Spinal cord (tissue), 10 donors: ENCODE data around the gene RAET1L. TPM values are rescaled to one million over a fixed set of nuclear protein-coding genes. Genes with fewer than 3 reads are reported as not detected.
"Not testable (repeated sequence)": the region's sequence is repeated elsewhere in the genome, so short reads cannot be mapped to it uniquely, and the experiment has no call there.

Experiments used
- DNase-seq, 6 donors: peaks; one replicate each; pipeline versions ENCODE4 v3.0.0 to v3.0.0-alpha.2; 2013 to 2015; ENCODE audit warnings: low spot score in 6 of 6, low read depth in 4 of 6
- H3K27ac ChIP-seq: one replicate; pipeline ENCODE4 v1.5.1; 2013; ENCODE audit warnings: low read depth, low read length, control low read depth
- H3K27me3 ChIP-seq: one replicate; pipeline ENCODE4 v1.6.1; 2013; ENCODE audit warnings: low read length; ENCODE audit not compliant: control insufficient read depth, insufficient read depth
- H3K36me3 ChIP-seq: one replicate; pipeline ENCODE4 v1.6.1; 2013; ENCODE audit warnings: low read length; ENCODE audit not compliant: control insufficient read depth, insufficient read depth
- H3K4me1 ChIP-seq: one replicate; pipeline ENCODE4 v1.6.1; 2013; ENCODE audit warnings: low read length; ENCODE audit not compliant: control insufficient read depth, insufficient read depth
- H3K4me3 ChIP-seq: one replicate; pipeline ENCODE4 v1.5.1; 2013; ENCODE audit warnings: low read depth, low read length, control low read depth
- H3K9me3 ChIP-seq: one replicate; pipeline ENCODE4 v1.6.1; 2013; ENCODE audit warnings: low read length; ENCODE audit not compliant: control insufficient read depth, insufficient read depth
- WGBS: methylation state at CpG from one replicate; pipeline ENCODE4 v1.1.5; 2013; ENCODE audit warnings: missing lambda C conversion rate; ENCODE audit not compliant: insufficient coverage; 5-methylcytosine and 5-hydroxymethylcytosine counted together
- polyA plus RNA-seq, 2 donors: library from polyadenylated mRNA; unstranded; fragments of 120-200 nt; gene quantifications; one replicate each; pipeline ENCODE4 v1.2.1, GENCODE V29; 2013; ENCODE audit not compliant: insufficient read length in 2 of 2
- total RNA-seq, 2 donors: library from RNA; depleted of rRNA in 1 of 2; stranded (reverse); fragments of 120-200 nt in 1 of 2; fragments of >200 nt in 1 of 2; gene quantifications; one replicate each; pipeline versions ENCODE4 v1.2.3 to v1.2.4, GENCODE V29; 2013 to 2014
- donor health status: healthy.

RAET1L gene
- total and polyA plus RNA-seq, 4 donors, result not detected

- Histone ChIP-seq H3K27me3 (peaks cover 25% of the 10 kb centered on the region), H3K4me1 (peaks cover 6% of the 10 kb centered on the region), H3K9me3 (no peaks in the 10 kb centered on the region), H3K36me3 (no peaks in the 10 kb centered on the region), H3K4me3 (no peak overlapping the region), H3K27ac (no peak overlapping the region)
- no peak for DNase-seq
- 79% methylated on average over 2 of the region's 2 CpGs for WGBS
Measured at GRCh38 chr6:149999636-150000035, 25.7 kb downstream of the RAET1L start.

- Histone ChIP-seq H3K27ac (no peak overlapping the region), H3K9me3 (no peaks in the 10 kb centered on the region), H3K27me3 (peaks cover 49% of the 10 kb centered on the region), H3K4me1 (peaks cover 4% of the 10 kb centered on the region), H3K36me3 (no peaks in the 10 kb centered on the region), H3K4me3 (no peak overlapping the region)
- DNase-seq, result no peak
- WGBS, result 100% methylated on average over 1 of the region's 7 CpGs
Measured at GRCh38 chr6:149995971-149996370, 29.4 kb downstream of the RAET1L start.

- H3K9me3 ChIP-seq, result no peaks in the 10 kb centered on the region
- no peaks in the 10 kb centered on the region for H3K36me3 ChIP-seq
- DNase-seq, result no peak
- peaks cover 55% of the 10 kb centered on the region for H3K27me3 ChIP-seq
- H3K4me1 ChIP-seq, result peaks cover 10% of the 10 kb centered on the region
- no peak overlapping the region for H3K27ac ChIP-seq
- no peak overlapping the region for H3K4me3 ChIP-seq
- 72% methylated on average over 6 of the region's 6 CpGs for WGBS
Measured at GRCh38 chr6:149995235-149995750, 30.0 kb downstream of the RAET1L start.

- no peak for DNase-seq
- H3K27me3 ChIP-seq, result peaks cover 87% of the 10 kb centered on the region
- H3K36me3 ChIP-seq, result no peaks in the 10 kb centered on the region
- H3K9me3 ChIP-seq, result peaks cover 4% of the 10 kb centered on the region
- WGBS, result 33% methylated on average over 3 of the region's 4 CpGs
- H3K4me1 ChIP-seq, result peaks cover 20% of the 10 kb centered on the region
- no peak overlapping the region for H3K27ac ChIP-seq
- no peak overlapping the region for H3K4me3 ChIP-seq
Measured at GRCh38 chr6:149991838-149992237, 33.5 kb downstream of the RAET1L start.

- not testable (repeated sequence) for H3K36me3 ChIP-seq, H3K4me3 ChIP-seq, H3K9me3 ChIP-seq, DNase-seq, H3K27ac ChIP-seq
- peaks cover 20% of the 10 kb centered on the region for H3K4me1 ChIP-seq
- WGBS, result 0% methylated on average over 6 of the region's 7 CpGs
- H3K27me3 ChIP-seq, result peaks cover 91% of the 10 kb centered on the region
Measured at GRCh38 chr6:149991472-149991795, 33.9 kb downstream of the RAET1L start.

GRCh38 chr6:149990661-149991471, 34.5 kb downstream of the RAET1L start:
- Histone ChIP-seq H3K27me3 (peaks cover 94% of the 10 kb centered on the region), H3K36me3 (no peaks in the 10 kb centered on the region), H3K27ac (no peak overlapping the region), H3K4me1 (peaks cover 20% of the 10 kb centered on the region), H3K9me3 (peaks cover 4% of the 10 kb centered on the region), H3K4me3 (no peak overlapping the region)
- WGBS, result under 1% methylated on average over 48 of the region's 49 CpGs
- peak in 2 of 6 donors; percentile 25 to 40 for DNase-seq

- no peak overlapping the region for H3K4me3 ChIP-seq
- H3K36me3 ChIP-seq, result no peaks in the 10 kb centered on the region
- peak in 1 of 6 donors; percentile 16 for DNase-seq
- peaks cover 94% of the 10 kb centered on the region for H3K27me3 ChIP-seq
- WGBS, result under 1% methylated on average over 31 of the region's 32 CpGs
- H3K4me1 ChIP-seq, result peaks cover 20% of the 10 kb centered on the region
- no peak overlapping the region for H3K27ac ChIP-seq
- peaks cover 4% of the 10 kb centered on the region for H3K9me3 ChIP-seq
Measured at GRCh38 chr6:149990212-149990660, 35.1 kb downstream of the RAET1L start.

- peaks cover 20% of the 10 kb centered on the region for H3K4me1 ChIP-seq
- 1% methylated on average over 7 of the region's 17 CpGs for WGBS
- no peak overlapping the region for H3K27ac ChIP-seq
Measured at GRCh38 chr6:149988550-149989346, 36.6 kb downstream of the RAET1L start.

GRCh38 chr6:149987602-149988107, 37.7 kb downstream of the RAET1L start:
- no peak overlapping the region for H3K27ac ChIP-seq
- DNase-seq, result no peak
- H3K9me3 ChIP-seq, result peaks cover 4% of the 10 kb centered on the region
- peaks cover 20% of the 10 kb centered on the region for H3K4me1 ChIP-seq
- H3K4me3 ChIP-seq, result no peak overlapping the region
- WGBS, result no CpG with 5 or more reads among the region's 2 CpGs
- H3K36me3 ChIP-seq, result no peaks in the 10 kb centered on the region
- H3K27me3 ChIP-seq, result peaks cover 95% of the 10 kb centered on the region

More at GRCh38 chr6:149988550-149989346, 36.6 kb downstream of the RAET1L start:
- Histone ChIP-seq H3K4me3 (no peak overlapping the region), H3K36me3 (no peaks in the 10 kb centered on the region), H3K27me3 (peaks cover 97% of the 10 kb centered on the region), H3K9me3 (peaks cover 4% of the 10 kb centered on the region)
- no peak for DNase-seq
